ENCODE data around the gene MBD4. TPM values are rescaled to one million over a fixed set of nuclear protein-coding genes. Genes with fewer than 3 reads are reported as not detected.

The MBD4 gene
- total RNA-seq, 1 donor, result 34.9 TPM

- no peak for DNase-seq (ENCODE audit: low read depth)
- H3K4me3 ChIP-seq (ENCODE audit: low read depth, low read length), result no peak overlapping the region
- no peak for TF ChIP-seq CTCF (IDR thresholded peaks at IDR 0.05; ENCODE audit: insufficient read depth, low read length)
These were observed 34.0 kb upstream of the MBD4 start for GRCh38 chr3:129473769-129474152.

GRCh38 chr3:129473067-129473768 lies 33.5 kb upstream of the MBD4 start:
- TF ChIP-seq CTCF (IDR thresholded peaks at IDR 0.05; ENCODE audit: insufficient read depth, low read length), result no peak
- H3K4me3 ChIP-seq (ENCODE audit: low read depth, low read length), result no peak overlapping the region
- DNase-seq (ENCODE audit: low read depth), result no peak

GRCh38 chr3:129470861-129471260 lies 31.1 kb upstream of the MBD4 start:
- TF ChIP-seq CTCF (IDR thresholded peaks at IDR 0.05; ENCODE audit: insufficient read depth, low read length), result no peak
- no peak overlapping the region for H3K4me3 ChIP-seq (ENCODE audit: low read depth, low read length)
- no peak for DNase-seq (ENCODE audit: low read depth)

- DNase-seq (ENCODE audit: low read depth), result no peak
- TF ChIP-seq CTCF (IDR thresholded peaks at IDR 0.05; ENCODE audit: insufficient read depth, low read length), result no peak
- H3K4me3 ChIP-seq (ENCODE audit: low read depth, low read length), result no peak overlapping the region
These were observed 29.3 kb upstream of the MBD4 start for GRCh38 chr3:129469026-129469425.

- DNase-seq (ENCODE audit: low read depth), result no peak
- no peak for TF ChIP-seq CTCF (IDR thresholded peaks at IDR 0.05; ENCODE audit: insufficient read depth, low read length)
- H3K4me3 ChIP-seq (ENCODE audit: low read depth, low read length), result no peak overlapping the region
These were observed 28.2 kb upstream of the MBD4 start for GRCh38 chr3:129467932-129468331.

- no peak for DNase-seq (ENCODE audit: low read depth)
- TF ChIP-seq CTCF (IDR thresholded peaks at IDR 0.05; ENCODE audit: insufficient read depth, low read length), result no peak
- H3K4me3 ChIP-seq (ENCODE audit: low read depth, low read length), result no peak overlapping the region
These were observed 24.0 kb upstream of the MBD4 start for GRCh38 chr3:129463716-129464115.

- H3K4me3 ChIP-seq (ENCODE audit: low read depth, low read length), result no peak overlapping the region
These were observed 23.3 kb upstream of the MBD4 start for GRCh38 chr3:129463094-129463493.

More at GRCh38 chr3:129463094-129463493, 23.3 kb upstream of the MBD4 start:
- TF ChIP-seq CTCF (IDR thresholded peaks at IDR 0.05; ENCODE audit: insufficient read depth, low read length), result no peak
- no peak for DNase-seq (ENCODE audit: low read depth)

Measured in fibroblast of the aortic adventitia (primary cell).